ENCODE measurements around the gene IFI35. TPM values are rescaled to one million over a fixed set of nuclear protein-coding genes. Genes with fewer than 3 reads are reported as not detected.

The IFI35 gene
- total and polyA plus RNA-seq, 2 of the 8 experiments (the other 6 are each of a cell fraction or from before 2014, with no cell fraction given): 2.5 to 4.7 TPM

DNA sequence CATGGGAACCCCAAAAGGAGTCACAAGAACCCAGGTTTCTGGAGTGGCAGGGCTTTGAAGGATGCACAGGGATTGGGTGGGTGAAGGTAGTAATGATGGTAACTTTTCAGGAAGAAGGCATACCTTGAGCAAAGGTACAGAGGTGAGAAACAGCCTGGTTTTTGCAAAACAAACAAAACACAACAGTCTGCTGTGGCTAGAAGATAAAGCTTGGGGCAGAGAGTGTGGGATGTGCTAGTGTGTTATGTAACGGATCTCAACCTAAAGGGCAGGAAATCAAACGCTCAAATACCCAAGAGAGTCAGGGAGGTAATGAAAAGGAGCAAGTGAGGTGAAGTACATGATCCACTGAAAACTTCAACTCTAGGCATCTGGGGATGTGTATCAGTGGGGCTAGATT is 31.3 kb upstream of the IFI35 start:
- H4K20me1 ChIP-seq (replicated peaks in 1 of 2; ENCODE audit: control insufficient read depth in 1 of 2, insufficient read depth in 2 of 2, low read length in 2 of 2): no peaks in the 10 kb centered on the region

More for the DNA sequence above, 31.3 kb upstream of the IFI35 start:
- Histone ChIP-seq H4K8ac (ENCODE audit: extremely low read depth, insufficient read depth, low read length) (no peak overlapping the region), H3K9ac (replicated peaks in 1 of 4; ENCODE audit: extremely low read depth in 1 of 4, low read depth in 3 of 4, low read length in 3 of 4) (no peak overlapping the region), H3K36me3 (ENCODE audit: control insufficient read depth in 2 of 4, insufficient read depth in 4 of 4, low read length in 3 of 4) (no peaks in the 10 kb centered on the region), H3K79me2 (ENCODE audit: control insufficient read depth in 1 of 2, insufficient read depth in 2 of 2, low read length in 2 of 2) (no peaks in the 10 kb centered on the region), H2BK20ac (ENCODE audit: low read length) (no peak overlapping the region), H4K5ac (ENCODE audit: insufficient read length, low read depth, low read length) (no peak overlapping the region), H3K4ac (replicated peaks; ENCODE audit: insufficient read length, low read depth, low read length) (no peak overlapping the region), H2BK15ac (ENCODE audit: low read length) (no peak overlapping the region), H2BK12ac (ENCODE audit: low read depth, low read length) (no peak overlapping the region), H3K14ac (ENCODE audit: insufficient read length) (no peak overlapping the region), H3K4me2 (ENCODE audit: insufficient read depth in 1 of 2, low read depth in 2 of 2, low read length in 2 of 2) (no peak overlapping the region), H3K18ac (ENCODE audit: extremely low read depth, low read length) (no peak overlapping the region), H2AFZ (ENCODE audit: low read length) (no peak overlapping the region), H3K9me3 (ENCODE audit: insufficient read depth in 2 of 2, low read depth in 1 of 2, low read length in 1 of 2) (peaks cover 0 to 3% of the 10 kb centered on the region in 2 experiments; a peak in 1 of 4 replicates), H2AK5ac (ENCODE audit: low read depth, low read length) (no peak overlapping the region), H3K23me2 (ENCODE audit: low read depth, low read length) (peaks cover 4% of the 10 kb centered on the region), H3K4me3 (ENCODE audit: extremely low read depth in 1 of 4, insufficient read depth in 2 of 4, low read depth in 3 of 4, low read length in 4 of 4) (no peak overlapping the region), H3K4me1 (replicated peaks in 1 of 4; ENCODE audit: control insufficient read depth in 3 of 4, insufficient read depth in 4 of 4, low read length in 3 of 4) (peaks cover 0 to 8% (median 3%) of the 10 kb centered on the region in 4 experiments; a peak in 4 of 7 replicates), H2BK120ac (replicated peaks; ENCODE audit: low read depth, low read length) (no peak overlapping the region), H4K91ac (replicated peaks; ENCODE audit: insufficient read length, low read length) (no peak overlapping the region), H3K56ac (replicated peaks; ENCODE audit: insufficient read length, low read depth, low read length) (no peak overlapping the region), H3K27me3 (replicated peaks in 1 of 4; ENCODE audit: control insufficient read depth in 3 of 4, extremely low read depth in 1 of 4, insufficient read depth in 3 of 4, low read length in 3 of 4) (no peaks in the 10 kb centered on the region), H3K23ac (ENCODE audit: insufficient read length) (no peak overlapping the region), H3K79me1 (ENCODE audit: low read depth, low read length) (no peaks in the 10 kb centered on the region), H2BK5ac (ENCODE audit: low read depth, low read length) (no peak overlapping the region), H3K27ac (ENCODE audit: low read depth, low read length) (no peak overlapping the region)
- TF ChIP-seq JUN (IDR thresholded peaks at IDR 0.05; ENCODE audit: low read depth, low read length) (no peak), SP1 (IDR thresholded peaks at IDR 0.05; ENCODE audit: low read depth, low read length) (no peak), CBX5 (IDR thresholded peaks at IDR 0.05; ENCODE audit: low read depth, low read length) (no peak), SP2 (IDR thresholded peaks at IDR 0.05; ENCODE audit: low read length) (no peak), SIRT6 (IDR thresholded peaks at IDR 0.05; ENCODE audit: low read length) (no peak), TAF7 (optimal IDR thresholded peaks at IDR 0.05; ENCODE audit: borderline replicate concordance, low read depth, low read length) (no peak), EP300 (IDR thresholded peaks at IDR 0.05; ENCODE audit: borderline replicate concordance in 1 of 2, low read depth in 2 of 2, low read length in 2 of 2) (no peak), BCL11A (IDR thresholded peaks at IDR 0.05; ENCODE audit: low read depth in 2 of 2, low read length in 2 of 2) (no peak), POLR2AphosphoS5 (IDR thresholded peaks at IDR 0.05; ENCODE audit: low read depth, low read length) (no peak)
- ChIA-PET POLR2A (ENCODE audit: partially characterized antibody) (interaction anchor here (0.8 kb wide), 2 partner anchors 22 to 61 kb away, joined by 3 read pairs; no protein-coding TSS in a partner anchor), CTCF (ENCODE audit: partially characterized antibody) (interaction anchor here (0.6 to 4.7 kb wide), 3 partner anchors 10 to 22 kb away, joined by 3 to 20 read pairs (median 3); partner anchors contain the start of gene RPL27)
- DNase-seq (ENCODE audit: low read depth in 1 of 2, low spot score in 2 of 2) (no peak), FAIRE-seq (no peak)
- WGBS, 2 experiments (ENCODE audit: extremely low coverage in 1 of 2, insufficient coverage in 1 of 2, insufficient read length in 1 of 2, insufficient replicate concordance in 2 of 2, low coverage in 1 of 2, low lambda C conversion rate in 2 of 2, missing lambda C conversion rate in 1 of 2): 89% methylated on average over 2 of the region's 2 CpGs; no CpG with 5 or more reads in 1 of the 2 experiments

All from H1 (cell line).